Upper lobe of left lung (tissue), 6 donors: ENCODE results near the gene ETNK1. TPM values are rescaled to one million over a fixed set of nuclear protein-coding genes. Genes with fewer than 3 reads are reported as not detected.
A peak's percentile ranks its signal among the peaks of the same experiment; 100 is the strongest.

Experiments
- ATAC-seq, 2 donors: fragments of 200-7000 bp; cut with Tn5 transposase; one replicate each; pipeline ENCODE4 v1.9.1; 2022; ENCODE audit warnings: mild to moderate bottlenecking in 2 of 2, moderate library complexity in 2 of 2; ENCODE audit not compliant: low FRiP score in 2 of 2
- DNase-seq, 2 donors: peaks; one replicate each; pipeline ENCODE4 v3.0.0-alpha.2; 2019 to 2020
- H3K27ac ChIP-seq, 4 donors: fragments of 200-600 bp; sonication (generic); one replicate each; pipeline ENCODE4 v1.5.1; 2016 to 2019
- H3K27me3 ChIP-seq, 4 donors: fragments of 200-600 bp; sonication (generic); one replicate each; pipeline ENCODE4 v1.5.1; 2017 to 2019
- H3K36me3 ChIP-seq, 4 donors: fragments of 200-600 bp; sonication (generic); one replicate each; pipeline ENCODE4 v1.5.1; 2016 to 2019
- H3K4me1 ChIP-seq, 4 donors: fragments of 200-600 bp; sonication (generic); one replicate each; pipeline ENCODE4 v1.5.1; 2018 to 2019
- H3K4me3 ChIP-seq, 4 donors: fragments of 200-600 bp; sonication (generic); one replicate each; pipeline ENCODE4 v1.5.1; 2017 to 2019; ENCODE audit warnings: mild to moderate bottlenecking in 2 of 4, moderate library complexity in 1 of 4
- H3K9me3 ChIP-seq, 4 donors: fragments of 200-600 bp; sonication (generic); one replicate each; pipeline ENCODE4 v1.5.1; 2018 to 2019
- EP300 ChIP-seq, 4 donors: sonication (generic); formaldehyde crosslinking; IDR thresholded peaks; one replicate each; pipeline ENCODE4 v1.5.1; 2017; ENCODE audit warnings: antibody characterized with exemption in 4 of 4, control low read depth in 2 of 4
- POLR2A ChIP-seq, 4 donors: fragments of 450-650 bp; IDR thresholded peaks; one replicate each; pipeline ENCODE4 v1.5.1; 2016 to 2017; ENCODE audit warnings: antibody characterized with exemption in 4 of 4, mild to moderate bottlenecking in 2 of 4
- POLR2AphosphoS5 ChIP-seq, 2 donors: sonication (generic); formaldehyde crosslinking; IDR thresholded peaks; one replicate each; pipeline ENCODE4 v1.5.1; 2017; ENCODE audit warnings: antibody characterized with exemption in 2 of 2
- WGBS, 2 donors: methylation state at CpG; one replicate each; pipeline ENCODE4 v1.1.5; 2017 to 2018; 5-methylcytosine and 5-hydroxymethylcytosine counted together
- total RNA-seq, 6 donors: library from RNA; depleted of rRNA in 4 of 6; stranded (reverse); fragments of >200 nt in 4 of 6; gene quantifications; one replicate each; pipeline versions ENCODE4 v1.1.0 to v1.2.1, GENCODE V29; 2016 to 2021
- TF ChIP-seq, protein P1 (sequence below), 6 experiments: fragments of 450-650 bp in 4 of 6; fragments of 200-600 bp in 2 of 6; sonication (generic) in 2 of 6; IDR thresholded peaks; one replicate each; pipeline ENCODE4 v1.5.1; 2016 to 2019; ENCODE audit warnings: antibody characterized with exemption in 6 of 6
- donor health status: DM: no; HTN: no; CAD: no; lungs with moderate emphysema.
- donor health status: DM: no; HTN: yes; CAD: no; lungs with severe emphysema.

The ETNK1 gene
- total RNA-seq, 6 donors from 2014 or later = 17.2 to 69.7 (median 47.5) TPM

GRCh38 chr12:22667122-22667521 lies 42.2 kb downstream of the ETNK1 start:
- H3K4me3 ChIP-seq = no peak overlapping the region
- no peaks in the 10 kb centered on the region for H3K27me3 ChIP-seq
- no peaks in the 10 kb centered on the region for H3K4me1 ChIP-seq
- WGBS, 2 donors = 61 to 70% methylated on average over 1 of the region's 1 CpG
- TF ChIP-seq, protein P1, sequence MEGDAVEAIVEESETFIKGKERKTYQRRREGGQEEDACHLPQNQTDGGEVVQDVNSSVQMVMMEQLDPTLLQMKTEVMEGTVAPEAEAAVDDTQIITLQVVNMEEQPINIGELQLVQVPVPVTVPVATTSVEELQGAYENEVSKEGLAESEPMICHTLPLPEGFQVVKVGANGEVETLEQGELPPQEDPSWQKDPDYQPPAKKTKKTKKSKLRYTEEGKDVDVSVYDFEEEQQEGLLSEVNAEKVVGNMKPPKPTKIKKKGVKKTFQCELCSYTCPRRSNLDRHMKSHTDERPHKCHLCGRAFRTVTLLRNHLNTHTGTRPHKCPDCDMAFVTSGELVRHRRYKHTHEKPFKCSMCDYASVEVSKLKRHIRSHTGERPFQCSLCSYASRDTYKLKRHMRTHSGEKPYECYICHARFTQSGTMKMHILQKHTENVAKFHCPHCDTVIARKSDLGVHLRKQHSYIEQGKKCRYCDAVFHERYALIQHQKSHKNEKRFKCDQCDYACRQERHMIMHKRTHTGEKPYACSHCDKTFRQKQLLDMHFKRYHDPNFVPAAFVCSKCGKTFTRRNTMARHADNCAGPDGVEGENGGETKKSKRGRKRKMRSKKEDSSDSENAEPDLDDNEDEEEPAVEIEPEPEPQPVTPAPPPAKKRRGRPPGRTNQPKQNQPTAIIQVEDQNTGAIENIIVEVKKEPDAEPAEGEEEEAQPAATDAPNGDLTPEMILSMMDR (IDR thresholded peaks at IDR 0.05) = no peak
- TF ChIP-seq POLR2A (IDR thresholded peaks at IDR 0.05) (no peak), EP300 (IDR thresholded peaks at IDR 0.05) (no peak)
- H3K36me3 ChIP-seq = peaks cover 0 to 26% (median 0%) of the 10 kb centered on the region in 4 donors
- H3K27ac ChIP-seq = no peak overlapping the region
- ATAC-seq (no peak), DNase-seq (no peak)
- no peaks in the 10 kb centered on the region for H3K9me3 ChIP-seq

DNA sequence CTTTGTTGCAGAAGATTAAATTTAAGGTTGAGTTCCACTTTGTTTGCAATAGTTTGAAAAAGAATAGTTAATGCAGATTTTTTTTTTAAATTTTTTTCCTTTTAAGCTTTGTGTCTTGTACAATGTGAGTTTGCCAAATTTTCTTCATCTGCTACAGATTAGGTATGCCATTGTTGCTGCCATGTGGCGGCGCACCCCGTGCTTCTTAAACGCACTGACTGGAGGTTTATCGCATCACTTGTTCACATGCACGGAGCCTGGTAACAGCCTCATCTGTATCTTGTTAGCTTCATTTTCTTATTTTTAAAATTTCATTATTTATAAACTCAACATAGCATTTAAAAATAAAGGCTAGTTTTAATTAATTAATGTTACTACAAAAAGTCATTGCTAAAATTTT lies 43.5 kb downstream of the ETNK1 start:
- DNase-seq = peak in 1 of 2 donors; percentile 9
- WGBS, 2 donors = 97 to 98% methylated on average over 6 of the region's 6 CpGs

GRCh38 chr12:22670762-22671161 lies 45.8 kb downstream of the ETNK1 start:
- TF ChIP-seq POLR2A (IDR thresholded peaks at IDR 0.05) (no peak), POLR2AphosphoS5 (IDR thresholded peaks at IDR 0.05) (no peak), EP300 (IDR thresholded peaks at IDR 0.05) (no peak)
- TF ChIP-seq, protein P1 (IDR thresholded peaks at IDR 0.05) = no peak
- ATAC-seq (no peak), DNase-seq (no peak)
- no peaks in the 10 kb centered on the region for H3K27me3 ChIP-seq
- no peaks in the 10 kb centered on the region for H3K9me3 ChIP-seq
- H3K36me3 ChIP-seq = peaks cover 6 to 47% (median 11%) of the 10 kb centered on the region in 4 donors
- no peaks in the 10 kb centered on the region for H3K4me1 ChIP-seq
- H3K27ac ChIP-seq = no peak overlapping the region
- no peak overlapping the region for H3K4me3 ChIP-seq

More for the DNA sequence above, 43.5 kb downstream of the ETNK1 start:
- Histone ChIP-seq H3K4me3 (no peak overlapping the region), H3K36me3 (peaks cover 0 to 27% (median under 1%) of the 10 kb centered on the region in 4 donors), H3K9me3 (no peaks in the 10 kb centered on the region), H3K27ac (no peak overlapping the region), H3K27me3 (no peaks in the 10 kb centered on the region), H3K4me1 (no peaks in the 10 kb centered on the region)
- TF ChIP-seq EP300 (IDR thresholded peaks at IDR 0.05) (no peak), POLR2A (IDR thresholded peaks at IDR 0.05) (no peak)
- no peak for ATAC-seq

DNA sequence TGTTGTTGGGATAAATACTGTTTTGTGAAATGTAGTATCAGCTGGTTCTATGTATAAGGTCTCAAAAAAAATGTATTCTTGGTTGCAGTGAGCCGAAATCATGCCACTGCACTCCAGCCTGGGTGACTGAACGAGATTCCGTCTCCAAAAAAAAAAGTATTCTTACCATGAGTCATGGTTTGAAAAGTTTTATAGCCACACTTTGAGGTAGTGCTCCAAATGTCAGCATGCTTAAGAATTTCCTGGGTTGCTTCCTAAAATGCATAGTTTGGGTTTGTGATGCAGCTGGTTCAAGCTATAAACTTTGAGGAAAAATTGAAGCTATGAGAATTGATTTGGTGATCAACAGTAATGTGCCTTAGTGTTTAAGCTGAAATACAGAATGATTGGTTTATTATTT lies 48.0 kb downstream of the ETNK1 start:
- no peak for TF ChIP-seq POLR2AphosphoS5 (IDR thresholded peaks at IDR 0.05)
- no peak for TF ChIP-seq POLR2A (IDR thresholded peaks at IDR 0.05)

DNA sequence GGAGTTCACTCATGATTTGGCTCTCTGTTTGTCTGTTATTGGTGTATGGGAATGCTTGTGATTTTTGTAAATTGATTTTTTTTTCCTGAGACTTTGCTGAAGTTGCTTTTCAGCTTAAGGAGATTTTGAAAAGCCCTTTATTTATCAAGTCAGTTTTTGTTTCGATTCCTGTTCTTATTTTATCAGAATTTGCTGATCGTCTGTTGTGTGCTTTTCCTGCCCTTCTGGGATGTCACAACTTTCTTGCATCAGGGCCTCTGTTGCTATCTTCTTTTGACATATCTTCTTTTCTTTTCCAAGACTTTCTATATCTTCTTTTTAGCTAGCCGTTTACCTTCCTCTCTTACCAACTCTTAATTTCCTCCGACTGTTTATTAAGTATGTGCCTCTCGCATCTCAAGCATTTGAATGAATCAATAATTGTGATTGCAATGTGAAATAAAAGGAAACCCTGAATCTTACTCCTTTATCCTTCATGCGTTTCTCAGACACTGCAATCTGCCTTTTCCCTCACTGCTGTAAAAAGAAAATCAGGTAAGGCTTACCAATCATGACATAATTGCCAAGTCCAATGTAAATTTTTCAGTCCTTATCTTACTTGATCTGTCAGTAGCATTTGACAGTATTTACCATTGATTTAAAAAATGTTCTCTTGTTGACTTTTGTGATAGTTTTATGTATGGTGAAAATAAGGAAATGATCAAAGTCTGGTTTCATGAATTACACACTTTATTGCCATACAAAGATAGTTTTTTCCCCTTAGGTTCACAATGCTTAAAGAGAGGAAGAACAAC lies 53.0 kb downstream of the ETNK1 start:
- Histone ChIP-seq H3K9me3 (no peaks in the 10 kb centered on the region), H3K4me1 (peaks cover 0 to 5% (median 0%) of the 10 kb centered on the region in 4 donors), H3K36me3 (peaks cover 6 to 59% (median 21%) of the 10 kb centered on the region in 4 donors), H3K4me3 (no peak overlapping the region), H3K27ac (no peak overlapping the region), H3K27me3 (no peaks in the 10 kb centered on the region)
- WGBS, 2 donors = 75 to 86% methylated on average over 6 of the region's 6 CpGs
- TF ChIP-seq EP300 (IDR thresholded peaks at IDR 0.05) (no peak), POLR2A (IDR thresholded peaks at IDR 0.05) (no peak)
- no peak for ATAC-seq
- no peak for DNase-seq

More for the DNA sequence above, 48.0 kb downstream of the ETNK1 start:
- ATAC-seq (no peak), DNase-seq (no peak)
- H3K27me3 ChIP-seq = no peaks in the 10 kb centered on the region
- H3K9me3 ChIP-seq = no peaks in the 10 kb centered on the region
- H3K36me3 ChIP-seq = peaks cover 6 to 52% (median 14%) of the 10 kb centered on the region in 4 donors
- WGBS, 2 donors = 83 to 84% methylated on average over 3 of the region's 3 CpGs
- H3K4me3 ChIP-seq = no peak overlapping the region
- no peak overlapping the region for H3K27ac ChIP-seq
- no peaks in the 10 kb centered on the region for H3K4me1 ChIP-seq

GRCh38 chr12:22682663-22683062 lies 57.7 kb downstream of the ETNK1 start:
- peaks cover 0 to 25% (median 10%) of the 10 kb centered on the region in 4 donors for H3K36me3 ChIP-seq
- ATAC-seq (no peak), DNase-seq (no peak)
- no peaks in the 10 kb centered on the region for H3K9me3 ChIP-seq
- no peak overlapping the region for H3K4me3 ChIP-seq
- peaks cover 0 to 13% (median 7%) of the 10 kb centered on the region in 4 donors for H3K4me1 ChIP-seq
- H3K27me3 ChIP-seq = no peaks in the 10 kb centered on the region
- TF ChIP-seq EP300 (IDR thresholded peaks at IDR 0.05) = no peak
- 86 to 90% methylated on average over 2 of the region's 2 CpGs for WGBS, 2 donors
- H3K27ac ChIP-seq = no peak overlapping the region

GRCh38 chr12:22683131-22683530 lies 58.2 kb downstream of the ETNK1 start:
- no peak for TF ChIP-seq POLR2AphosphoS5 (IDR thresholded peaks at IDR 0.05)
- no peak for TF ChIP-seq POLR2A (IDR thresholded peaks at IDR 0.05)
- TF ChIP-seq, protein P1 (IDR thresholded peaks at IDR 0.05) = no peak
- TF ChIP-seq EP300 (IDR thresholded peaks at IDR 0.05) = no peak
- ATAC-seq = no peak
- WGBS, 2 donors = 53 to 63% methylated on average over 1 of the region's 1 CpG

More at GRCh38 chr12:22683131-22683530, 58.2 kb downstream of the ETNK1 start:
- Histone ChIP-seq H3K36me3 (peaks cover 0 to 25% (median 10%) of the 10 kb centered on the region in 4 donors), H3K9me3 (no peaks in the 10 kb centered on the region), H3K4me1 (peaks cover 0 to 13% (median 7%) of the 10 kb centered on the region in 4 donors), H3K27me3 (no peaks in the 10 kb centered on the region), H3K4me3 (no peak overlapping the region), H3K27ac (no peak overlapping the region)
- DNase-seq = no peak
